GM21360 (cell line): Measurements from ENCODE around the gene TFPI.
"Not testable (repeated sequence)": the region's sequence is repeated elsewhere in the genome, so short reads cannot be mapped to it uniquely, and the experiment has no call there.

ENCODE experiments used
- ATAC-seq: cut with Tn5 transposase; IDR thresholded peaks from one replicate; pipeline ENCODE4 v1.9.1; 2021; ENCODE audit warnings: mild to moderate bottlenecking, moderate library complexity; ENCODE audit not compliant: unreplicated experiment

TFPI gene

DNA sequence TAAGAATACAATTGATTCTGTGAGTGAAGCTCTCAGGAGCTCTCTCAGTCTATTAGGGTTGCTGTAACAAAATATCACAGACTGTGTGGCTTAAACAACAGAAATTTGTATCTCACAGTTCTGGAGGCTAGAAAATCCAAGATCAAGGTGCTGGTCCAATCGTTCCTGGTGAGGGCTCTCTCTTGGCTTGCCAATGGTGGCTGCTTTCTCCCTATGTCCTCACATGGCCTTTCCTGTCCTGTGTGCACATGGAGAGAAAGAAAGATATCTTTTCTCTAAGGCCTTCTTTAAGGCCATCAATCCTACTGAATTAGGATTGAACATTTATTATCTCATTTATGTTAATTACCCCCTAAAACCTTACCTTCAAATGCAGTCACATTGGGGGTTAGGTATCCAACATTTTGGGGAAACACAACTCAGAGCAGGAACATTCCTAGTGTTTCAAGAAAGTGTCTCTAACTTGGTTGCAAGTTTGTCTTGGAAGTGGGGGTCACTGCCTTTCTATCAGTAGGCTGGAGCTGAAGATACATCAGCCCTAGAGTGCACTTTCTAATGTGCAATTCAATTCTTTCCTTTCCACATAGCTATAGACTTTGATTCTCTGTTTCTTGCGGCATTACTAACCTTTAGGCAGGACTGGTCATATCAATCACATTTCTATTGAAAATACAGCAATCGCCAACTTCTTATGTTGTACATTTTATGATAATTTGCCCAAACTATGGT is 24.8 kb downstream of the TFPI start:
- no peak for ATAC-seq

DNA sequence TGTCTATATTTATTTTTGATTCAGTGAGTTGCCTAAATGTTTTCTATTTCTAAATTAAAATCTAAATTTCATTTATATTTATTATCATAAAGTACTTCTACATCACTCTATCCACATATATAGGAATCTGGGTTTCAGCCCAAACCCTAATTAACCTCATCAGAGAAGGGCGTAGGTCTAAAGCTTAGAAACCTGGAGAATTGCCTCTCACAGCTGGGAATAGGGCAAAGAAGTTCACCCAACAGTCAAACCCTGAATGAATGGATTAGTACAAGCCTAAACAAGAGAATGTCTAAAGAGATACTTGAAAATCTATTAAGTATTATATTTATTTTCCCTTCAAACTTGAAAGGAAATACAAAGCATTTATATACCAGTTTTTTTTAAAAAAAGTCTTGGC is 26.2 kb downstream of the TFPI start:
- ATAC-seq, result no peak

DNA sequence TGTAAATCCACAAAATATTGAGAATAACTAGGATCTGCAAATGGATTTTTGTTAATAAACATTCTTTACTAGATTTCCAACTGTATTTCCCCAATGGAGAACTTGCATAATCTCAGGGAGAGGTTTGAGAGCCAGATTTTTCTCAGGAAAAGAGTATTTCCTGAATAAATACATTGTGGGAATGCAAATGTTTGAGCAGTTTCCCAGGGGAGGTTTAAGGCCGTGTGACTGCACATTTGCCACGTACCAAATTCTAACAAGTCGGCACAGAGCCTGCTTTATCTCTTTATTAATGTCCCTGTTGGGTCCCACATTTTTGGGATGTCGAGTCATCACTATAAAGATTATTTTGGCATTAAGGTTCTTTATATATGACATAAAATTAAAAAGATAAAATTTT is 27.0 kb downstream of the TFPI start:
- no peak for ATAC-seq

DNA sequence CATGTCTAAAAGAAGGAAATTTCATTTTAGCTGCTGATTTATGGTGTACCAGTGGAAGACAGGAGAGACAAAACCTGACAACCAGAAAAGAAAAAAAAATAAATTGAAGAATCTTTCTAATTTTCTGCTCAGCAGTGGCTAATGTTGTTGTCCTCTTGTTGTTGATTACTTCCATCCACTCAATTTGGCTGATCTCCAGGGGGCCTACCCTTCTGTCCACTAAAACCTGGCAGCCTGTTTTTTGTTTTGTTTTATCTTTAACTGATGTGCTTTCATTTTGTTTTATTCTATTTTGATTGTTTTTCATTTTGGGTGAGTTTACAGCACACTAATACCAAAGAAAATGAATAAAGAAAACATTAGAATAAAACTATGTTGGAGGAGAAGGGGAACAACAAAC is 27.4 kb downstream of the TFPI start:
- no peak for ATAC-seq

DNA sequence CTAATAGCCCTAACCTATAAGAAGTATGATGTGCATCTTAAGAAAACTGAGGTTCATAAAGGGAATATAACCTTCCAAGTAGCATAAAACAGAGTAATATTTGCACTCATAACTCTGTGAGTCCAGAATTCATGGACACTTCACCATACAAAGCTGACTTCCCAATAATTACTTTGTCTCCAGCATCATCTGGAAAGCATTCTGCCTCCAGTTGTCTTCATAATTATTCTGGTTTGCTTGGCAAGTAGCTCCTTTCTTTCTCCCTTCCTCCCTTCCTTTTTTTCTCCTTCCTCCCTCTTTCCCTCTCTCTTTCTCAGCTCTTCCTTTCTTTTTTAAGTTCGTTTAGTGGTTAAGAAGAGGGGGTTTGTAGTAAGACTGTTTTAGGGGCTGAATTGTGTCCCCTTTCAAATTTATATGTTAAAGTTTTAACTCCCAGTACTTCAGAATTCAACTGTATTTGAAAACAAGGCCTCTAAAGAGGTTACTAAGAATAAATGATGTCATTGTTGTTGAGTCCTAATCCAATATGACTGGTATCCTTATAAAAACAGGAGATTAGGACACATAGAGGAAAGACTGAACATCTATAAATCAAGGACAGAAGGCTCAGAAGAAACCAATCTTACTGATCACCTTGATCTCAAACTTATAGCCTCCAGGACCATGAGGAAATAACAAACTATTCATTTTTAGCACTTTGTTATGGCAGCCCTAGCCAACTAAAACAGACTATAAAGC is 28.9 kb downstream of the TFPI start:
- no peak for ATAC-seq

DNA sequence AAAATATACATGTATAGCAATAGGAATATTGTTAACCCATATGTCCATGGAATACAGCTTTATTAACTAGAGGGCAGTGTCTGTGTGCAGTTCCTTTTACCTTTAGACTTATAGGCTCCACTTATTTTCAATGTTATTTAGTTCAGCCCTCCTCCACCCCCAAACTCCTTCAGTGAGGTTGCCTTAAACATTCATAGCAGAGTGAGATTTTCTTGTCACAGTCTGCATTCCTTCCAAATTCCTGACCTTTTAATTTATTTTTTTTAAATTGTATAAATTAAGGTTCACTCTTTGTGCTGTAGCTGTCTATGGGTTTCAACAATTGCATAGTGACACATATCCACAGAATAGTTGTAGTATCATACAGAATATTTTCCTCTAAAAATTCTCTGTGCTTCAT is 30.9 kb downstream of the TFPI start:
- ATAC-seq, result no peak

DNA sequence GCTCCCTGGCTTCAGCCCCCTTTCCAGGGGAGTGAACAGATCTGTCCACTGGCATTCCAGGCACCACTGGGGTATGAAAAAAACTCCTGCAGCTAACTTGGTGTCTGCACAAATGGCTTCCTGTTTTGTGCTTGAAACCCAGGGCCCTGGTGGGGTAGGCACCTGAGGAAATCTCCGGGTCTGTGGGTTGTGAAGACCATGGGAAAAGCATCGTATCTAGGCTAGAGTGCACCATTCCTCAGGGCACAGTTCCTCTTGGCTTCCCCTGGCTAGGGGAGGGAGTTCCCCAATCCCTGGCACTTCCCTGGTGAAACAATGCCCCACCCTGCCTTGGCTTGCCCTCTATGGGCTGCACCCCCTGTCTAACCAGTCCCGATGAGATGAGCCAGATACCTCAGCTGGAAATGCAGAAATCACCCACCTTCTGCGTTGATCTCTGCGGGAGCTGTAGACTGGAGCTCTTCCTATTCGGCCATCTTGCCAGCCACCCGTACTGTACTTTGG is 34.1 kb downstream of the TFPI start:
- no peak for ATAC-seq

DNA sequence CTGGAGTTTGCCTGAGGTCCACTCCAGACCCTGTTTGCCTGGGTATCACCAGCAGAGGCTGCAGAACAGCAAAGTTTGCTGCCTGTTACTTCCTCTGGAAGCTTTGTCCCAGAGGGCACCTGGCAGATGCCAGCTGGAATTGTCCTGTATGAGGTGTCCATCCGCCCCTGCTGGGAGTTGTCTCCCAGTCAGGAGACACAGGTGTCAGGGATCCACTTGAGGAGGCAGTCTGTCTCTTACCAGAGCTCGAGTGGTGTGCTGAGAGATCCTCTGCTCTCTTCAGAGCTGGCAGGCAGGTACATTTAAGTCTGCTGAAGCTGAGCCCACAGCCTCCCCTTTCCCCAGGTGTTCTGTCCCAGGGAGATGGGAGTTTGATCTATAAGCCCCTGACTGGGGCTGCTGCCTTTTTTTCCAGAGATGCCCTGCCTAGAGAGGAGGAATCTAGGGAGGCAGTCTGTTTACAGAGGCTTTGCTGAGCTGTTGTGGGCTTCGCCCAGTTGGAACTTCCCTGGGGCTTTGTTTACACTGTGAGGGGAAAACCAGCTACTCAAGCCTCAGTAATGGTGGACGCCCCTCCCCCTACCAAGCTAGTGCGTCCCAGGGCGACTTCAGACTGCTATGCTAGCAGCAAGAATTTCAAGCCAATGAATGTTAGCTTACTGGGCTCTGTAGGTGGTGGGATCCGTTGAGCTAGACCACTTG is 34.7 kb downstream of the TFPI start:
- no peak for ATAC-seq

DNA sequence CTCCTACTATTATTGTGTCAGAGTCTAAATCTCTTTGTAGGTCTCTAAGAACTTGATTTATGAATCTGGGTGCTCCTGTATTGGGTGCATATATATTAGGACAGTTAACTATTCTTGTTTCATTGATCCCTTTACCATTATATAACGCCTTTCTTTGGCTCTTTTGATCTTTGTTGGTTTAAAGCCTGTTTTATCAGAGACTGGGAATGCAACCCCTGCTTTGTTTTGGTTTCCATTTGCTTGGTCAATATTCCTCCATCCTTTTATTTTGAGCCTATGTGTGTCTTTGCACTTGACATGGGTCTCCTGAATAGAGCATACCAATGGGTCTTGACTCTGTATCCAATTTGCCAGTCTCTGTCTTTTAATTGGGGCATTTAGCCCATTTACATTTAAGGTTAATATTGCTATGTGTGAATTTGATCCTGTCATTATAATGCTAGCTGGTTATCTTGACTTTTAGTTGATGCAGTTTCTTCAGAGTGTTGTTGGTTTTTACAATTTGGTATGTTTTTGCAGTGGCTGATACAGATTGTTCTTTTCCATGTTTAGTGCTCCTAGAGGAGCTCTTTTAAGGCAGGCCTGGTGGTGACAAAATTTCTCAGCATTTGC is 36.4 kb downstream of the TFPI start:
- ATAC-seq, result not testable (repeated sequence)

DNA sequence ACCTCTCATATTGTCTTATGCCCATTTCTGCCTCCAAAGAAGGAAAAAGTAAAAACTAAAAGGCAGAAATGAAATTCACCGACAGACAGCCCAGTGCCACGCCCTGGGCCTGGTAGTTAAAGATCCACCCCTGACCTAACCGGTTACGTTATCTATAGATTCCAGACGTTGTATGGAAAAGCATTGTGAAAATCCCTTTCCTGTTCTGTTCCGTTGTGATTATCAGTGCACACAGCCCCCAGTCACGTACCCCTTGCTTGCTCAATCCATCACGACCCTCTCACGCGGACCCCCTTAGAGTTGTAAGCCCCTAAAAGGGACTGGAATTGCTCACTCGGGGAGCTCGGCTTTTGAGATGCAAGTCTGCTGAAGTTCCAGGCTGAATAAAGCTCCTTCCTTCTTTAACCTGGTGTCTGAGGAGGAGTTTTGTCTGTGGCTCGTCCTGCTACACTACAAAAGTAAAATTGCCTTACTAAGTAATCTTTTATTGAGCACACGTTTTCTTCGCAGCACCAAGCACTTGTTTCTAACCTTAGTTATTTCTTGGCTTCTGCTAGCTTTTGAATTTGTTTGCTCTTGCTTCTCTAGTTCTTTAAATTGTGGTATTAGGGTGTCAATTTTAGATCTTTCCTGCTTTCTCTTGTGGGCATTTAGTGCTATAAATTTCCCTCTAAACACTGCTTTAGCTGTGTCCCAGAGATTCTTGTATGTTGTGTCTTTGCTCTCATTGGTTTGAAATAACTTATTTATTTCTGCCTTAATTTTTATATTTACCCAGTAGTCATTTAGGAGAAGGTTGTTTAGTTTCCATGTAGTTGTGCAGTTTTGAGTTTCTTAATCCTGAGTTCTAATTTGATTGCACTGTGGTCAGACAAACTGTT is 37.4 kb downstream of the TFPI start:
- not testable (repeated sequence) for ATAC-seq

DNA sequence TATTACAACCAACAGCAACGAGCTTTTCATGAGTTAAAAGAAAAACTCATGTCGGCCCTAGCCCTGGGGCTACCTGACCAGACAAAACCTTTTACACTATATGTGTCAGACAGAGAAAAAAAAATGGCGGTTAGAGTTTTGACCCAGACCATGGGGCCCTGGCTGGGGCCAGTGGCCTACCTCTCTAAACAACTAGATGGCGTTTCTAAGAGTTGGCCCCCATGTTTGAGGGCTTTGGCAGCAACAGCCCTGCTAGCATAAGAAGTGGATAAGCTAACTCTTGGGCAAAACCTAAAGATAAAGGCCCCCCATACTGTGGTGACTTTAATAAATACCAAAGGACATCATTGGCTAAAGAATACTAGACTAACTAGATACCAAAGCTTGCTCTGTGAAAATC is 39.3 kb downstream of the TFPI start:
- no peak for ATAC-seq

DNA sequence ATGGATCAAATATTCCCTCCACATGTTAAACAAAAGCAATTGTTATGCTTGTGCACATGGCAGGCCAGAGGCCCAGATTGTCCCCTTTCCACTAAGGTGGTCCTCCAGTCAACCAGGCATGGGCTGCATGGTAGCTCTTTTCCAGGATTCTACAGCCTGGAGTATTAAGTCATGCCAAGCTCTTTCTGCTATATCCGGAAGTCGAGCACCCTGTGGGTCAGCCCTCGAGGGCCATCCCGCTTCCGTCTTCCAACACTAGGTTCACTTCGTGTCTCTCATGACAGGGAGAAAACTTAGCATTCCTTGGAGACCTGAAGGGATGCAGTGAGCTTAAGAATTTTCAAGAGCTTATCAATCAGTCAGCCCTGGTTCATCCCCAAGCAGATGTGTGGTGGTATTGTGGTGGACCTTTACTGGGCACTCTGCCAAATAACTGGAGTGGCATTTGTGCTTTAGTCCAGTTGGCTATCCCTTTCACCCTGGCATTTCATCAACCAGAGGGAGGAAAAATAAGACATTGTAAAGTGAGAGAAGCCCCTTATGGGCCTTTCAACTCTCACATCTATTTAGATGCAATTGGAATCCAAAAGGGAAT is 39.9 kb downstream of the TFPI start:
- not testable (repeated sequence) for ATAC-seq

DNA sequence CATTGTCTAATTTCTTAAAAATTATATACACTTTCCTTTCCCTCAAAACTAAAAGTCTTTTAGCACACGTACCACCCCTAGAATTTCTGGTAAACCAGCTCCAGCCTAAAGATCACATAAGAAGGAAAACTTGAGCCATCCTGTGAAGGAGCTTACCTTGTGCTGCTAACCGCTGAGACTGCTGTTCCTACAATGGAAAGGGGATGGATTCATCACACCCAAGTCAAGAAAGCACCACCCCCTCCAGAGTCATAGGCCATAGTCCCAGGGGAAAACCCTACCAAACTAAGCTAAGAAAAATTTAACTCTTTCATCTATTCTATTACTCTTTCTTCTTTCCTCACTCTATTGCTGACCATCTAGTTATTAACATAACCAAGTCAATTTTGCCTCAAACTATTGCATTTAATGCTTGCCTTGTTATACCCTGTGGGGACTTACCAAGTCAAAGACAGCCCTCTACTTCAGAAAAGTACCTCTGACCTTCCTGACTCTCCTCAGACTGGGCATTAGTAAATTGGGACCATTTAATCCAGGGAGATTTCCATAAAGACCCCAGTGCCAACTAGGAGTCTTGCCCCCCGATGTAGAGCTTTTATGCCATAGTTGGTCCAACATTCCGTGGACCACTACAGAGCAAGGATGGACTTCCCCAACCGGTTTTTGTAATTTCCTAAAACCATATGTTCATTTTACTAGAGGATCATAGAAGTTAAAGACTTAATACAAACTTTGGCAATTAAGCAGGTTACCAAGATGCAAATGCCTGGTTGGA is 40.6 kb downstream of the TFPI start:
- ATAC-seq, result not testable (repeated sequence)

DNA sequence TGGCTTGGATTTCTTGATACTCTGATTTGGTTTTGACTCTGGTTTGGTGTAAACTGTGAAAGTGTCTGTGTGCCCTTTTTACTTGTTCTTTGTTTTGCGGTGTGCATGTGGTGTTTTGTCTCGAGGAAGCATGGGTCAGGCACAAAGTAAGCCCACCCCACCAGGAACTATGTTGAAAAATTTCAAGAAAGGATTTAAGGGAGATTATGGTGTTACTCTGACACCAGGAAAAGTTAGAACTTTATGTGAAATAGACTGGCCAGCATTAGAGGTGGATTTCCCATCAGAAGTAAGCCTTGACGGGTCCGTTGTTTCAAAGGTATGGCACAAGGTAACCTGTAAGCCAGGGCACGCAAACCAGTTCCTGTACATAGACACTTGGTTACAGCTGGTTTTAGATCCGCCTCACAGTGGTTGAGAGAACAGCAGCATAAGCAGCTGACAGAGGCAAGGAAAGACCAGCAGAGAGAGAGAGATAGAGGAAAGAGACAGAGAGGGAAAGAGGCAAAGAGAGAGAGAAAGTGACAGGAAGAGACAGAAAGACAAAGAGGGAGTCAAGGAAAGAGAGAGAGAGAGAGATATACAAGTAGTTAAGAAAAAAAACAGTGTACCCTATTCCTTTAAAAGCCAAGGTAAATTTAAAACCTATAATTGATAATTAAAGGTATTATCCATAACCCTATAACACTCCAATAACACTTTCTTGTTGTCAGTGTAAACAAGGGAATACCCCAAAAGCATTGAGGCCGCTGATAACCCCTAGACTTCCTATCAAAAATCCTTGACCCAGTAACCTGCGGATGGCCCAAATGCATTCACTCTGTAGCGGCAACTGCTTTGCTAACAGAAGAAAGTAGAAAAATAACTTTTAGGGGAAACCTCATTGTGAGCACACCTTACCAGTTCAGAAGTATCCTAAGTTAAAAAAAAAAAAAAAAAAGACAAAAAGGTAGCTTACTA is 42.6 kb downstream of the TFPI start:
- no peak for ATAC-seq

DNA sequence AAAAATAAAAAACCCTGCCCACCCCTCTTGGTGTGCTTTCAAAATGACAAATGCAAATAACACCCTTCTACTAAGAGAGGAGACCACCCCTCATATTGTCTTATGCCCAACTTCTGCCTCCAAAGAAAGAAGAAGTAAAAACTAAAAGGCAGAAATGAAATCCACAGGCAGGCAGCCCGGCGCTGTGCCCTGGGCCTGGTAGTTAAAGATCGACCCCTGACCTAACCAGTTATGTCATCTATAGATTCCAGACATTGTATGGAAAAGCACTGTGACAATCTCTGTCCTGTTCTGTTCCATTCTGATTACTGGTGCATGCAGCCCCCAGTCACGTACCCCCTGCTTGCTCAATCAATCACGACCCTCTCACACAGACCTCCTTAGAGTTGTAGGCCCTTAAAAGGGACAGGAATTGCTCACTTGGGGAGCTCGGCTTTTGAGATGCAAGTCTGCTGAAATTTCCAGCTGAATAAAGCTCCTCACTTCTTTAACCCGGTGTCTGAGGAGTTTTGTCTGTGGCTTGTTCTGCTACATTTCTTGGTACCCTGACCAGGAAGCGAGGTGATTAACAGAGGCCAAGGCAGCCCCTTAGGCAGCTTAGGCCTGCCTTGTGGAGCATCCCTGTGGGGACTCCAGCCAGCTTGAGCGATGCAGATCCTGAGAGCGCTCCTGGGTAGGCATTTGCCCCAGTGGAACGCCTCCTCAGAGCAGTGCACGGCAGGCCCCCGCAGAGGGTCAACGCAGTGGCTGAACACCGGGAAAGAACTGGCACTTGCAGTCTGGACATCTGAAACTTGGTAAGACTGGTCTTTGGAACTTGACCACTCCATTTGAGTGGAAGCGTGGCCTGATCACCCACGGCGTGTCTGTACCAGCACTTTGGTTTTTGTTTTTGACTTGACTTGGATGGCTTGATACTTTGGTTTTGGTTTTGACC is 43.5 kb downstream of the TFPI start:
- ATAC-seq, result not testable (repeated sequence)

DNA sequence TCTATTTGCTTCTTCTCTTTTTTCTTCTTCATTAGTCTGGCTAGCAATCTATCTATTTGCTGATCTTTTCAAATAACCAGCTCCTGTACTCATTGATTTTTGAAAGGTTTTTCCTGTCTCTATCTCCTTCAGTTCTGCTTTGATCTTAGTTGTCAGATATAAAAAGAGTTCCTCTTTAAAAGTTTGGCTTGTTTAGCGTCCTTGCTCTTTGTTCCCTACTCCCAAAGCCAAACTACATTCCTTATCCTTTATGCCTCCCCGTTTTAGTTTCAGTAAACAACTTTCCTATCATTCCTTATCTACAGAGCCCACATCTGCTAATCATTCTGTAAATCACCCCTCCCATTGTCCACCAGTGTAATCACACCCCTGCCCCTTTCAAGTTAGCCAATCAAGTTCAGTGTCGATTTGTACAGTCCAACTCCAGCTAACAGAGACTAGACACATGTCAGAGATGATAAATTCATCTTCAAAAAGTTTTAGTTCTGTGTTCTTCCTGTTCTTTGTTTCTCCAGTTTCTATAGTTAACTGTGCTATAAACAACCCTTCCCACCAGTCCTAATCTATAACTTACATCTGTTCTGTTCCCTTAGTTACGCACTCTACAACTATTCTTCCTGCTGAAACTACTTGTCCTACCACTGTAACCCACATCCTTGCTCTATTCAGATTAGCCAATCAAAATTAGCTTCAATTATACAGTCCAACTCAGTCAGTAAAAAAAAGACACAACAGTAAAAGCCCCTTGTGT is 44.4 kb downstream of the TFPI start:
- ATAC-seq, result no peak
